OCI-LY1 (cell line): ENCODE results near the gene PRRX1.

Experiments
- H2AFZ ChIP-seq: fragments of 200-600 bp; sonication (generic), shearing (Covaris generic); 2 replicates; pipeline ENCODE4 v1.6.0; 2014; ENCODE audit warnings: antibody characterized with exemption, mild to moderate bottlenecking, low read length
- H3F3A ChIP-seq: fragments of 200-600 bp; sonication (generic), shearing (Covaris generic); 2 replicates; pipeline ENCODE4 v1.6.0; 2014; ENCODE audit warnings: mild to moderate bottlenecking, antibody characterized with exemption, low read length, moderate library complexity; ENCODE audit not compliant: insufficient read depth
- H3K27ac ChIP-seq: fragments of 200-600 bp; sonication (generic); 2 replicates; pipeline ENCODE4 v1.5.1; 2014; ENCODE audit warnings: low read length, mixed run types, mild to moderate bottlenecking, low read depth; ENCODE audit not compliant: poor library complexity, severe bottlenecking
- H3K27me3 ChIP-seq: fragments of 200-600 bp; sonication (generic); 2 replicates; pipeline ENCODE4 v1.6.0; 2014; ENCODE audit warnings: antibody characterized with exemption, mild to moderate bottlenecking, low read length, moderate library complexity; ENCODE audit not compliant: insufficient read depth
- H3K36me3 ChIP-seq: fragments of 200-600 bp; sonication (generic); 2 replicates; pipeline ENCODE4 v1.6.1; 2014; ENCODE audit warnings: mild to moderate bottlenecking, antibody characterized with exemption, low read length, moderate library complexity, mixed read lengths; ENCODE audit not compliant: insufficient read depth
- H3K4me1 ChIP-seq: fragments of 200-600 bp; sonication (generic); 2 replicates; pipeline ENCODE4 v1.5.1; 2014; ENCODE audit warnings: mild to moderate bottlenecking, low read length, moderate library complexity; ENCODE audit not compliant: insufficient read depth, severe bottlenecking
- H3K4me2 ChIP-seq: fragments of 200-600 bp; sonication (generic), shearing (Covaris generic); 2 replicates; pipeline ENCODE4 v1.6.1; 2014; ENCODE audit warnings: low read length
- H3K4me3 ChIP-seq: fragments of 200-600 bp; sonication (generic); 2 replicates; pipeline ENCODE4 v1.5.1; 2014; ENCODE audit warnings: low read length, low read depth, mild to moderate bottlenecking, mixed read lengths; ENCODE audit not compliant: poor library complexity, severe bottlenecking
- H3K79me2 ChIP-seq: fragments of 200-600 bp; shearing (Covaris generic); 2 replicates; pipeline ENCODE4 v1.6.1; 2016; ENCODE audit warnings: mixed run types, low read length, mixed read lengths; ENCODE audit not compliant: insufficient read depth
- H3K9ac ChIP-seq: fragments of 200-600 bp; sonication (generic), shearing (Covaris generic); 2 replicates; pipeline ENCODE4 v1.6.1; 2014; ENCODE audit warnings: mild to moderate bottlenecking, low read length, mixed read lengths
- H3K9me2 ChIP-seq: fragments of 200-600 bp; sonication (generic), shearing (Covaris generic); 2 replicates; pipeline ENCODE4 v1.6.1; 2014; ENCODE audit warnings: low read depth, mild to moderate bottlenecking, low read length, mixed read lengths
- H3K9me3 ChIP-seq: fragments of 200-600 bp; shearing (Covaris generic); 2 replicates; pipeline ENCODE4 v1.6.1; 2014; ENCODE audit warnings: low read length, mixed read lengths
- H4K20me1 ChIP-seq: fragments of 200-600 bp; sonication (generic), shearing (Covaris generic); 2 replicates; pipeline ENCODE4 v1.6.0; 2016; ENCODE audit warnings: mild to moderate bottlenecking, low read length; ENCODE audit not compliant: insufficient read depth
- CTCF ChIP-seq: fragments of 200-600 bp; sonication (generic), shearing (Covaris generic); IDR thresholded peaks from 2 replicates; pipeline ENCODE4 v1.5.1; 2017; ENCODE audit warnings: mild to moderate bottlenecking, antibody characterized with exemption, low read length, moderate library complexity, mixed read lengths
- EZH2 ChIP-seq: fragments of 200-600 bp; sonication (generic), shearing (Covaris generic); IDR thresholded peaks from 2 replicates; pipeline ENCODE4 v1.8.0; 2017; ENCODE audit warnings: borderline replicate concordance, mixed run types, mild to moderate bottlenecking, antibody characterized with exemption, low read length, moderate library complexity, mixed read lengths

The PRRX1 gene

GRCh38 chr1:170741678-170742077 is 77.7 kb downstream of the PRRX1 start:
- no peak overlapping the region for H3K27ac ChIP-seq
- no peaks in the 10 kb centered on the region for H3K27me3 ChIP-seq
- no peaks in the 10 kb centered on the region for H3K9me2 ChIP-seq
- H3K4me2 ChIP-seq: no peak overlapping the region
- H3K79me2 ChIP-seq: no peaks in the 10 kb centered on the region
- no peak overlapping the region for H3K9ac ChIP-seq
- H3K4me3 ChIP-seq: no peak overlapping the region
- TF ChIP-seq CTCF (no peak), EZH2 (no peak)
- no peaks in the 10 kb centered on the region for H3F3A ChIP-seq
- H3K4me1 ChIP-seq: no peaks in the 10 kb centered on the region
- H3K9me3 ChIP-seq: no peaks in the 10 kb centered on the region
- H3K36me3 ChIP-seq: no peaks in the 10 kb centered on the region
- no peaks in the 10 kb centered on the region for H4K20me1 ChIP-seq
- no peak overlapping the region for H2AFZ ChIP-seq

GRCh38 chr1:170742600-170742999 is 78.7 kb downstream of the PRRX1 start:
- Histone ChIP-seq H3K79me2 (no peaks in the 10 kb centered on the region), H3K36me3 (no peaks in the 10 kb centered on the region), H3K4me2 (no peak overlapping the region), H3K9me3 (no peaks in the 10 kb centered on the region), H3K9me2 (no peaks in the 10 kb centered on the region), H3F3A (no peaks in the 10 kb centered on the region), H2AFZ (no peak overlapping the region), H3K27ac (no peak overlapping the region), H4K20me1 (no peaks in the 10 kb centered on the region), H3K27me3 (no peaks in the 10 kb centered on the region), H3K9ac (no peak overlapping the region), H3K4me3 (no peak overlapping the region), H3K4me1 (no peaks in the 10 kb centered on the region)
- no peak for TF ChIP-seq CTCF

GRCh38 chr1:170743083-170743482 is 79.2 kb downstream of the PRRX1 start:
- Histone ChIP-seq H3K79me2 (no peaks in the 10 kb centered on the region), H3K4me1 (no peaks in the 10 kb centered on the region), H3K27me3 (no peaks in the 10 kb centered on the region), H3K9me3 (no peaks in the 10 kb centered on the region), H3K9me2 (no peaks in the 10 kb centered on the region), H3K9ac (no peak overlapping the region), H2AFZ (no peak overlapping the region), H3K36me3 (no peaks in the 10 kb centered on the region), H3K27ac (no peak overlapping the region), H3K4me3 (no peak overlapping the region), H3F3A (no peaks in the 10 kb centered on the region), H3K4me2 (no peak overlapping the region), H4K20me1 (no peaks in the 10 kb centered on the region)
- TF ChIP-seq CTCF: no peak
